NT2/D1 (cell line): Measurements from ENCODE around the gene SBF2.

Source experiments
- YY1 ChIP-seq: IDR thresholded peaks from 2 replicates; pipeline ENCODE4 v1.6.1; 2011; ENCODE audit not compliant: insufficient read length, insufficient read depth
- ZNF274 ChIP-seq: IDR thresholded peaks from 2 replicates; pipeline ENCODE4 v1.6.1; 2011; ENCODE audit warnings: mild to moderate bottlenecking, low read depth, low read length

DNA sequence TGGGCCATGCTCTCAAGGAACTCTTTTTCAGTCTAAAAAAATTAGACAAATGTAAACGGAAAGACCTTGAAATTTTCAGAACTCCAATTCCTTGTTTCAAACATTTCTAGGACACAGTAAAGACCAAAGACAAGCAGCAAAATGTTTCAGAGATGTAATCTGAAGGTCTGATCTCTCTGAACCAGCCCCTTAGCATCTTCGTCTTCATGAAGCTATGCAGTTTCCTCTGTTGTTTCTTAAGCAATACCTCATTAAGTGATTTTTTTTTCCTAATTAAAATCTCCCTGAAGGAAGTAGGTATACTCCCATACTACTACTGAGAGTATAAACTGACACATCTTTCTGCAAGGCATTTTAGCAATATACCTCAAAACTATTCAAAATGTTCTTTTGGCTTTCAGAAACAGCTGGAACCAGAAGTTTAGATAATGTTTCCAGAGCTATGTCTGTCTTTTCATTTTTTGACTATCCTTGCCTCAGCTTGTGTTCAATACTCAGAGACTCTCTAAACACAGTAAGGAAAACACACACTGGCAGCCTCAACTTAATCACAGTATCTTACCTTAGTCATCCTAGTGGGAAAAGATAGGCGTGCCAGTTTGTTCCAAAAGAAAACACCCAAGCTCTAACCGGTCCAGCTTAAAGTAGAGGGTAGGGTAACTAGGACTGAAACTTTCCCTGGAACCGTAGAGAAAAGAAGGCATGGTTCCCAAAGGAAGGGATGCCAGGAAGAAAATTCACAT, 25.1 kb downstream of the SBF2 start:
- TF ChIP-seq YY1 = no peak
- no peak for TF ChIP-seq ZNF274
